ENCODE measurements around the gene CAPN10. TPM values are rescaled to one million over a fixed set of nuclear protein-coding genes. Genes with fewer than 3 reads are reported as not detected.
"Not testable (repeated sequence)": the region's sequence is repeated elsewhere in the genome, so short reads cannot be mapped to it uniquely, and the experiment has no call there.

Gene CAPN10
- polyA plus RNA-seq, 2 of the 4 experiments (the other 2 are of a cell fraction), result 8.4 to 15.8 TPM

DNA sequence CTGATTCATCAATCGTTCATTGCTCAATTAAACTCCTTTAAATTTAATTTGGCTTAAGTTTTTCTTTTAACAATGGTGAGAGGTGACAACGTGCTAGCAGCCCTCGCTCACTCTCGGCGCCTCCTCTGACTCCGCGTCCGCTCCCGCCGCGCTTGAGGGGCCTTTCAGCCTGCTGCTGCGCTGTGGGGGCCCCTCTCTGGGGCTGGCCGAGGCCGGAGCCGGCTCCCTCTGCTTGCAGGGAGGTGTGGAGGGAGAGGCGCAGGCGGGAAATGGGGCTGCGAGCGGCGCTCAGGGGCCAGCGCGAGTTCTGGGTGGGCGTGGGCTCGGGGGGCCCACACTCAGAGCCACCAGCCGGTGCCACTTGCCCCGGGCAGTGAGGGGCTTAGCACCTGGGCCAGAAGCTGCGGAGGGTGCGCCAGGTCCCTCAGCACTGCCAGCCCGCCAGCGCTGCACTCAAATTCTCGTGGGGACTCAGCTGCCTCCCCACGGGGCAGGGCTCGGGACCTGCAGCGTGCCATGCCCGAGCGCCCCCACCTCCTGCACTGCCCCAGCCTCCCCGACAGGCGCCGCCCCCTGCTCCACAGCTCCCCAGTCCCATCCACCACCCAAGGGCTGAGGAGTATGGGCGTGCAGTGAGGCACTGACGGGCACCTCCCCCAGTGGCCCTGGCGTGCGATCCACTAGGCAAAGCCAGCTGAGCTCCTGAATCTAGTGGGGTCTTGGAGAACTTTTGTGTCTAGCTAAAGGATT, 48.3 kb upstream of the CAPN10 start:
- WGBS (ENCODE audit: missing lambda C conversion rate), result 90% methylated on average over 31 of the region's 43 CpGs
- Histone ChIP-seq H3K27ac (no peak overlapping the region), H3K4me1 (no peaks in the 10 kb centered on the region), H3K9me3 (no peaks in the 10 kb centered on the region), H3K4me3 (no peak overlapping the region), H3K4me2 (no peak overlapping the region)
- CTCF ChIA-PET, result interaction anchor here (0.6 to 1.8 kb wide), 4 partner anchors 24 to 305 kb away, joined by 3 to 6 read pairs (median 4); no protein-coding TSS in a partner anchor
- ATAC-seq (no peak), DNase-seq (ENCODE audit: low read depth in 1 of 2, low spot score in 1 of 2) (no peak), FAIRE-seq (no peak)
- no peak for TF ChIP-seq CBX8 (IDR thresholded peaks at IDR 0.05)
- TF ChIP-seq SMC3 (IDR thresholded peaks at IDR 0.05), result no peak
- no peak for TF ChIP-seq RFX5 (IDR thresholded peaks at IDR 0.05)
- TF ChIP-seq KDM5A (IDR thresholded peaks at IDR 0.05), result no peak
- TF ChIP-seq POLR2AphosphoS2 (conservative IDR thresholded peaks at IDR 0.05; ENCODE audit: low read length), result no peak
- no peak for TF ChIP-seq ZC3H11A (IDR thresholded peaks at IDR 0.05)
- TF ChIP-seq HOXB5 (CRISPR knock-in tag; IDR thresholded peaks at IDR 0.05), result no peak
- no peak for TF ChIP-seq NFE2L2 (conservative IDR thresholded peaks at IDR 0.05; ENCODE audit: low read length)
- TF ChIP-seq MAZ (IDR thresholded peaks at IDR 0.05; ENCODE audit: borderline replicate concordance, low read depth, low read length), result no peak
- TF ChIP-seq, protein P1, sequence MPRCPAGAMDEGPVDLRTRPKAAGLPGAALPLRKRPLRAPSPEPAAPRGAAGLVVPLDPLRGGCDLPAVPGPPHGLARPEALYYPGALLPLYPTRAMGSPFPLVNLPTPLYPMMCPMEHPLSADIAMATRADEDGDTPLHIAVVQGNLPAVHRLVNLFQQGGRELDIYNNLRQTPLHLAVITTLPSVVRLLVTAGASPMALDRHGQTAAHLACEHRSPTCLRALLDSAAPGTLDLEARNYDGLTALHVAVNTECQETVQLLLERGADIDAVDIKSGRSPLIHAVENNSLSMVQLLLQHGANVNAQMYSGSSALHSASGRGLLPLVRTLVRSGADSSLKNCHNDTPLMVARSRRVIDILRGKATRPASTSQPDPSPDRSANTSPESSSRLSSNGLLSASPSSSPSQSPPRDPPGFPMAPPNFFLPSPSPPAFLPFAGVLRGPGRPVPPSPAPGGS (IDR thresholded peaks at IDR 0.05), result no peak
- no peak for TF ChIP-seq HEYL (CRISPR knock-in tag; IDR thresholded peaks at IDR 0.05)
- TF ChIP-seq CHD4 (IDR thresholded peaks at IDR 0.05; ENCODE audit: borderline replicate concordance), result no peak
- TF ChIP-seq, protein P2, sequence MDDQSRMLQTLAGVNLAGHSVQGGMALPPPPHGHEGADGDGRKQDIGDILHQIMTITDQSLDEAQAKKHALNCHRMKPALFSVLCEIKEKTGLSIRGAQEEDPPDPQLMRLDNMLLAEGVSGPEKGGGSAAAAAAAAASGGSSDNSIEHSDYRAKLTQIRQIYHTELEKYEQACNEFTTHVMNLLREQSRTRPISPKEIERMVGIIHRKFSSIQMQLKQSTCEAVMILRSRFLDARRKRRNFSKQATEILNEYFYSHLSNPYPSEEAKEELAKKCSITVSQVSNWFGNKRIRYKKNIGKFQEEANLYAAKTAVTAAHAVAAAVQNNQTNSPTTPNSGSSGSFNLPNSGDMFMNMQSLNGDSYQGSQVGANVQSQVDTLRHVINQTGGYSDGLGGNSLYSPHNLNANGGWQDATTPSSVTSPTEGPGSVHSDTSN (IDR thresholded peaks at IDR 0.05), result no peak
- no peak for TF ChIP-seq MYC (IDR thresholded peaks at IDR 0.05; ENCODE audit: borderline replicate concordance, low read length)
- POLR2A ChIA-PET, result no interaction called here

DNA sequence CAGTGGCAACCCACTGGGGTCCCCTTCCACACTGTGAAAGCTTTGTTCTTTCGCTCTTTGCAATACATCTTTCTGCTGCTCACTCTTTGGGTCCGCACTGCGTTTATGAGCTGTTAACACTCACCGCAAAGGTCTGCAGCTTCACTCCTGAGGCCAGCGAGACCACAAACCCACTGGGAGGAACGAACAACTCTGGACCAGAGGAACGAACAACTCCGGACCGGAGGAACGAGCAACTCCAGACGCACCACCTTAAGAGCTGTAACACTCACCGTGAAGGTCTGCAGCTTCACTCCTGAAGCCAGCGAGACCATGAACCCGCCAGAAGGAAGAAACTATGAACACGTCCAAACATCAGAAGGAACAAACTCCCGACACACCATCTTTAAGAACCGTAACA, 47.4 kb upstream of the CAPN10 start:
- DNase-seq (ENCODE audit: low read depth in 1 of 2, low spot score in 1 of 2); H3K4me3 ChIP-seq; H3K9me3 ChIP-seq; H3K4me2 ChIP-seq; H3K27ac ChIP-seq; ATAC-seq; FAIRE-seq; POLR2A ChIA-PET; H3K4me1 ChIP-seq: not testable (repeated sequence)
- WGBS (ENCODE audit: missing lambda C conversion rate), result 97% methylated on average over 17 of the region's 17 CpGs
- CTCF ChIA-PET, result interaction anchor here (0.8 to 1.8 kb wide), 3 partner anchors 25 to 306 kb away, joined by 3 to 6 read pairs (median 4); no protein-coding TSS in a partner anchor

DNA sequence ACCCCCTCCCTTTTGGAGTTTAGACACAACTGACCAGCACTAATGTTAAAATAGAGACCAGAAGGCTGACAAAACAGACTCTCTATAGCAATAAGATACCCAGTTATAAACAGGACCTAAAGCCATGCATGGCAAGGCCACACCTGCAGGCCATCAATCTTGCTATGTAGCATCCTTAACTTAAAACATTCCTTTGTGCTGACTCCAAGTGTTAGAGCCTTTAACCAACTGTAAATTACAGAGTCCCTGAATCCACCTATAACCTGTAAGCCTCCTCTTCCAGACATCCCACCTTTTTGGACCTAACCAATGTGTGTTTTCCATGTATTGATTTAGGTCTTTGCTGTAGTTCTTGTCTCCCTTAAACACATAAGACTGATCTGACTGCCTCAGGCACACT, 46.6 kb upstream of the CAPN10 start:
- FAIRE-seq (no peak), DNase-seq (ENCODE audit: low read depth in 1 of 2, low spot score in 1 of 2) (no peak)
- POLR2A ChIA-PET, result no interaction called here

More for the DNA sequence above, 46.6 kb upstream of the CAPN10 start:
- Histone ChIP-seq H3K4me3 (no peak overlapping the region), H3K9me3 (no peaks in the 10 kb centered on the region), H3K27ac (no peak overlapping the region), H3K4me2 (no peak overlapping the region), H3K4me1 (no peaks in the 10 kb centered on the region)
- no peak for ATAC-seq
- no peak for TF ChIP-seq TP53 (CRISPR knock-in tag; IDR thresholded peaks at IDR 0.05)
- TF ChIP-seq NR3C1 (IDR thresholded peaks at IDR 0.05), result no peak
- no peak for TF ChIP-seq PHF8 (IDR thresholded peaks at IDR 0.05; ENCODE audit: borderline replicate concordance, low read depth)
- TF ChIP-seq, protein P3, sequence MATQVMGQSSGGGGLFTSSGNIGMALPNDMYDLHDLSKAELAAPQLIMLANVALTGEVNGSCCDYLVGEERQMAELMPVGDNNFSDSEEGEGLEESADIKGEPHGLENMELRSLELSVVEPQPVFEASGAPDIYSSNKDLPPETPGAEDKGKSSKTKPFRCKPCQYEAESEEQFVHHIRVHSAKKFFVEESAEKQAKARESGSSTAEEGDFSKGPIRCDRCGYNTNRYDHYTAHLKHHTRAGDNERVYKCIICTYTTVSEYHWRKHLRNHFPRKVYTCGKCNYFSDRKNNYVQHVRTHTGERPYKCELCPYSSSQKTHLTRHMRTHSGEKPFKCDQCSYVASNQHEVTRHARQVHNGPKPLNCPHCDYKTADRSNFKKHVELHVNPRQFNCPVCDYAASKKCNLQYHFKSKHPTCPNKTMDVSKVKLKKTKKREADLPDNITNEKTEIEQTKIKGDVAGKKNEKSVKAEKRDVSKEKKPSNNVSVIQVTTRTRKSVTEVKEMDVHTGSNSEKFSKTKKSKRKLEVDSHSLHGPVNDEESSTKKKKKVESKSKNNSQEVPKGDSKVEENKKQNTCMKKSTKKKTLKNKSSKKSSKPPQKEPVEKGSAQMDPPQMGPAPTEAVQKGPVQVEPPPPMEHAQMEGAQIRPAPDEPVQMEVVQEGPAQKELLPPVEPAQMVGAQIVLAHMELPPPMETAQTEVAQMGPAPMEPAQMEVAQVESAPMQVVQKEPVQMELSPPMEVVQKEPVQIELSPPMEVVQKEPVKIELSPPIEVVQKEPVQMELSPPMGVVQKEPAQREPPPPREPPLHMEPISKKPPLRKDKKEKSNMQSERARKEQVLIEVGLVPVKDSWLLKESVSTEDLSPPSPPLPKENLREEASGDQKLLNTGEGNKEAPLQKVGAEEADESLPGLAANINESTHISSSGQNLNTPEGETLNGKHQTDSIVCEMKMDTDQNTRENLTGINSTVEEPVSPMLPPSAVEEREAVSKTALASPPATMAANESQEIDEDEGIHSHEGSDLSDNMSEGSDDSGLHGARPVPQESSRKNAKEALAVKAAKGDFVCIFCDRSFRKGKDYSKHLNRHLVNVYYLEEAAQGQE (IDR thresholded peaks at IDR 0.05), result no peak
- TF ChIP-seq FOXS1 (CRISPR knock-in tag; IDR thresholded peaks at IDR 0.05), result no peak
- TF ChIP-seq BHLHE40 (IDR thresholded peaks at IDR 0.05; ENCODE audit: low read depth, low read length), result no peak
- TF ChIP-seq KDM5A (IDR thresholded peaks at IDR 0.05), result no peak
- TF ChIP-seq, protein P4, sequence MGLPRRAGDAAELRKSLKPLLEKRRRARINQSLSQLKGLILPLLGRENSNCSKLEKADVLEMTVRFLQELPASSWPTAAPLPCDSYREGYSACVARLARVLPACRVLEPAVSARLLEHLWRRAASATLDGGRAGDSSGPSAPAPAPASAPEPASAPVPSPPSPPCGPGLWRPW (IDR thresholded peaks at IDR 0.05), result no peak
- no peak for TF ChIP-seq KDM1A (IDR thresholded peaks at IDR 0.05; ENCODE audit: low read depth)
- TF ChIP-seq, protein P1 (IDR thresholded peaks at IDR 0.05), result no peak
- TF ChIP-seq, protein P5, sequence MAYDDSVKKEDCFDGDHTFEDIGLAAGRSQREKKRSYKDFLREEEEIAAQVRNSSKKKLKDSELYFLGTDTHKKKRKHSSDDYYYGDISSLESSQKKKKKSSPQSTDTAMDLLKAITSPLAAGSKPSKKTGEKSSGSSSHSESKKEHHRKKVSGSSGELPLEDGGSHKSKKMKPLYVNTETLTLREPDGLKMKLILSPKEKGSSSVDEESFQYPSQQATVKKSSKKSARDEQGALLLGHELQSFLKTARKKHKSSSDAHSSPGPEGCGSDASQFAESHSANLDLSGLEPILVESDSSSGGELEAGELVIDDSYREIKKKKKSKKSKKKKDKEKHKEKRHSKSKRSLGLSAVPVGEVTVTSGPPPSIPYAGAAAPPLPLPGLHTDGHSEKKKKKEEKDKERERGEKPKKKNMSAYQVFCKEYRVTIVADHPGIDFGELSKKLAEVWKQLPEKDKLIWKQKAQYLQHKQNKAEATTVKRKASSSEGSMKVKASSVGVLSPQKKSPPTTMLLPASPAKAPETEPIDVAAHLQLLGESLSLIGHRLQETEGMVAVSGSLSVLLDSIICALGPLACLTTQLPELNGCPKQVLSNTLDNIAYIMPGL (CRISPR knock-in tag; IDR thresholded peaks at IDR 0.05; ENCODE audit: borderline replicate concordance), result no peak
- TF ChIP-seq RCOR1 (IDR thresholded peaks at IDR 0.05; ENCODE audit: low read depth, low read length), result no peak
- CTCF ChIA-PET, result interaction anchor here (1.7 kb wide), 1 partner anchor 26 kb away, joined by 6 read pairs; no protein-coding TSS in a partner anchor
